ENCODE data around the gene CFAP141.

Gene CFAP141

GRCh38 chr1:154220071-154220969, 14.2 kb upstream of the CFAP141 start, which contains the start of gene UBAP2L:
Gene UBAP2L (plus strand): TSS chr1:154220955. CDS start chr1:154225124, 4,169 bp downstream.
- TF ChIP-seq FOXP2 (optimal IDR thresholded peaks at IDR 0.05; ENCODE audit: borderline replicate concordance, extremely low read depth, extremely low read length, insufficient read depth) (peak; percentile 96), SIN3A (IDR thresholded peaks at IDR 0.05; ENCODE audit: borderline replicate concordance, insufficient read depth, low read length) (peak; percentile 70; the same call in 1 of the 2 replicates), REST (IDR thresholded peaks at IDR 0.05; ENCODE audit: insufficient read depth in 1 of 2, low read depth in 2 of 2, low read length in 2 of 2) (peak; percentile 38 to 48; a peak in 2 of 4 replicates), TAF1 (IDR thresholded peaks at IDR 0.05; ENCODE audit: borderline replicate concordance, insufficient read depth, low read length) (peak; percentile 79), POLR2AphosphoS5 (IDR thresholded peaks at IDR 0.05; ENCODE audit: low read depth, low read length) (peak; percentile 75)

- no peak for TF ChIP-seq REST (IDR thresholded peaks at IDR 0.05; ENCODE audit: insufficient read depth in 1 of 2, low read depth in 2 of 2, low read length in 2 of 2)
- TF ChIP-seq POLR2AphosphoS5 (IDR thresholded peaks at IDR 0.05; ENCODE audit: low read depth, low read length) = no peak
- no peak for TF ChIP-seq FOXP2 (optimal IDR thresholded peaks at IDR 0.05; ENCODE audit: borderline replicate concordance, extremely low read depth, extremely low read length, insufficient read depth)
- TF ChIP-seq SIN3A (IDR thresholded peaks at IDR 0.05; ENCODE audit: borderline replicate concordance, insufficient read depth, low read length) = no peak; the same call in 1 of the 2 replicates
- TF ChIP-seq TAF1 (IDR thresholded peaks at IDR 0.05; ENCODE audit: borderline replicate concordance, insufficient read depth, low read length) = no peak
These were observed 13.4 kb upstream of the CFAP141 start for GRCh38 chr1:154219541-154219940.

- TF ChIP-seq POLR2AphosphoS5 (IDR thresholded peaks at IDR 0.05; ENCODE audit: low read depth, low read length) = no peak
- no peak for TF ChIP-seq FOXP2 (optimal IDR thresholded peaks at IDR 0.05; ENCODE audit: borderline replicate concordance, extremely low read depth, extremely low read length, insufficient read depth)
- no peak for TF ChIP-seq REST (IDR thresholded peaks at IDR 0.05; ENCODE audit: insufficient read depth in 1 of 2, low read depth in 2 of 2, low read length in 2 of 2)
- no peak for TF ChIP-seq SIN3A (IDR thresholded peaks at IDR 0.05; ENCODE audit: borderline replicate concordance, insufficient read depth, low read length)
- TF ChIP-seq TAF1 (IDR thresholded peaks at IDR 0.05; ENCODE audit: borderline replicate concordance, insufficient read depth, low read length) = no peak
These were observed 12.4 kb upstream of the CFAP141 start for GRCh38 chr1:154218545-154218944.

GRCh38 chr1:154213274-154213673, 7.1 kb upstream of the CFAP141 start:
- TF ChIP-seq POLR2AphosphoS5 (IDR thresholded peaks at IDR 0.05; ENCODE audit: low read depth, low read length) (no peak), SIN3A (IDR thresholded peaks at IDR 0.05; ENCODE audit: borderline replicate concordance, insufficient read depth, low read length) (no peak), TAF1 (IDR thresholded peaks at IDR 0.05; ENCODE audit: borderline replicate concordance, insufficient read depth, low read length) (no peak), REST (IDR thresholded peaks at IDR 0.05; ENCODE audit: insufficient read depth in 1 of 2, low read depth in 2 of 2, low read length in 2 of 2) (no peak), FOXP2 (optimal IDR thresholded peaks at IDR 0.05; ENCODE audit: borderline replicate concordance, extremely low read depth, extremely low read length, insufficient read depth) (no peak)

All from PFSK-1 (cell line).